Activated B cell treated with CpG ODN at 0.5 μM for 24 hours (primary cell): ENCODE data around the gene PPP4R1. TPM values are rescaled to one million over a fixed set of nuclear protein-coding genes. Genes with fewer than 3 reads are reported as not detected.

Source experiments
- ATAC-seq: fragments of 200-7000 bp; cut with Tn5 transposase; one replicate; pipeline ENCODE4 v1.10.0; 2021; ENCODE audit warnings: low read depth, mild to moderate bottlenecking, moderate library complexity
- CTCF ChIA-PET: fragments of 350-600 bp; sonication (Branson Sonifier 250); formaldehyde crosslinking; loops from one replicate; lab custom pipeline; 2021; ENCODE audit warnings: antibody characterized with exemption; lab: Charles Lee
- POLR2A ChIA-PET: fragments of 350-600 bp; sonication (Branson Sonifier 250); formaldehyde crosslinking; loops from one replicate; lab custom pipeline; 2021; ENCODE audit warnings: antibody characterized with exemption; lab: Charles Lee
- DNase-seq: peaks from one replicate; pipeline ENCODE4 v3.0.0; 2022
- H3K27ac Mint-ChIP-seq: one replicate; pipeline ENCODE4 v1.8.0; 2020; ENCODE audit warnings: mixed read lengths
- H3K27me3 Mint-ChIP-seq: one replicate; pipeline ENCODE4 v1.8.0; 2021; ENCODE audit warnings: mixed read lengths
- H3K36me3 Mint-ChIP-seq: one replicate; pipeline ENCODE4 v1.8.0; 2021; ENCODE audit warnings: low read depth, mixed read lengths
- H3K4me1 Mint-ChIP-seq: one replicate; pipeline ENCODE4 v1.8.0; 2021; ENCODE audit warnings: mixed read lengths
- H3K4me3 Mint-ChIP-seq: one replicate; pipeline ENCODE4 v1.8.0; 2020; ENCODE audit warnings: mild to moderate bottlenecking, mixed read lengths
- H3K9me3 Mint-ChIP-seq: one replicate; pipeline ENCODE4 v1.8.0; 2020; ENCODE audit warnings: mixed read lengths
- CTCF ChIP-seq: fragments of 200-600 bp; IDR thresholded peaks from one replicate; pipeline ENCODE4 v1.8.0; 2022; ENCODE audit warnings: antibody characterized with exemption, mild to moderate bottlenecking
- intact Hi-C: fragments of 100-400 bp; cut with micrococcal nuclease; formaldehyde crosslinking; loops from one replicate; pipeline ENCODE4 v1.15.1; 2024
- total RNA-seq: library from RNA; stranded (reverse); gene quantifications from 2 replicates; pipeline ENCODE4 v1.2.3, GENCODE V29; 2022

Gene PPP4R1
- total RNA-seq, 1 donor from 2014 or later, result 51.3 TPM

DNA sequence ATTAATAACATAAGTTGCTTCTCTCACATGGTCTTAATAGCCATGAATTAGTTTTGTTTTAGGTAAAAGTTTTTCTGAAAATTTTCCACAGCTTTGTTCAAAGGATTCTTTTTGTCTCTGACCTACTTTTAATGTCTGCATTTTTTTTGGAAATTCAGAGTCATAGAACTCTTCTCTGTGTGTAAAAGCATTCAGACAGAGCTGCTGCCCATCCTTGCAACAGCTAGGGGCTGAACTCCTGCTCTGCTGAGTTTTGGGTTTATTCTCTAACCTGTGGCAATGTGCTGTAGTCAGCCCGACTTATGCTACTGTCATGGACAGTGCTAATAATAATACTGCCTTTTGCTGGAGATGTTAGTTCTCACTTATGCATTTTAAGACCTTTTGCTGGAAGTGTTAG, 95.0 kb downstream of the PPP4R1 start:
- Mint-ChIP-seq H3K4me1 (peaks cover 5% of the 10 kb centered on the region), H3K36me3 (peaks cover 46% of the 10 kb centered on the region), H3K27ac (no peak overlapping the region), H3K27me3 (no peaks in the 10 kb centered on the region), H3K9me3 (no peaks in the 10 kb centered on the region), H3K4me3 (no peak overlapping the region)
- ATAC-seq, result no peak
- ChIA-PET POLR2A (no interaction called here), CTCF (no interaction called here)
- DNase-seq, result no peak
- no peak for TF ChIP-seq CTCF
- intact Hi-C loops, result loop anchor here (5.0 kb wide), 2 partner anchors 307 to 372 kb away; no protein-coding TSS in a partner anchor

DNA sequence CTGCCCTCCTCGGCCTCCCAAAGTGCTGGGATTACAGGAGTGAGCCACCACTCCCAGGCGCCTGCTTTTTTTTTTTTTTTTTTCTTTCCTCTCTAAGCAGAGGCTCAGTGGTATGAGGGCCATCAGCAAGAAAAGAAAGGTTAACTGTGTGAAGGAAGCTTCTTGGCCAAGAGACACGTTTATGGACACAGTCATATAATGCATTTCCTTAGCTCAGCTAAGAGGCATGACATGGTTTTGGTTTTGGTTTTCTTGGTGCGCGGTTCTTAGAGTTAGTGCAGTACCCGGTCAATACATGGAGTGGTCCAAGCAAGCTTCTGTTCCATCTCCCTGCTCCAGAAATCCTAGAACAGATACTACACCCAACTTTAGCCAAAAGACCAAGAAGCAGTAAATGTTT, 96.5 kb downstream of the PPP4R1 start:
- no peak overlapping the region for H3K27ac Mint-ChIP-seq
- no peaks in the 10 kb centered on the region for H3K9me3 Mint-ChIP-seq
- TF ChIP-seq CTCF, result no peak
- peaks cover 48% of the 10 kb centered on the region for H3K36me3 Mint-ChIP-seq
- intact Hi-C loops, result loop anchor here (2.0 to 5.0 kb wide), 3 partner anchors 306 to 529 kb away; no protein-coding TSS in a partner anchor
- ChIA-PET CTCF (interaction anchor here (0.7 to 2.7 kb wide), 4 partner anchors 444 to 864 kb away, joined by 3 to 14 read pairs (median 3); no protein-coding TSS in a partner anchor), POLR2A (no interaction called here)
- H3K4me3 Mint-ChIP-seq, result no peak overlapping the region
- DNase-seq, result no peak
- no peaks in the 10 kb centered on the region for H3K27me3 Mint-ChIP-seq
- H3K4me1 Mint-ChIP-seq, result peaks cover 5% of the 10 kb centered on the region
- ATAC-seq, result no peak

DNA sequence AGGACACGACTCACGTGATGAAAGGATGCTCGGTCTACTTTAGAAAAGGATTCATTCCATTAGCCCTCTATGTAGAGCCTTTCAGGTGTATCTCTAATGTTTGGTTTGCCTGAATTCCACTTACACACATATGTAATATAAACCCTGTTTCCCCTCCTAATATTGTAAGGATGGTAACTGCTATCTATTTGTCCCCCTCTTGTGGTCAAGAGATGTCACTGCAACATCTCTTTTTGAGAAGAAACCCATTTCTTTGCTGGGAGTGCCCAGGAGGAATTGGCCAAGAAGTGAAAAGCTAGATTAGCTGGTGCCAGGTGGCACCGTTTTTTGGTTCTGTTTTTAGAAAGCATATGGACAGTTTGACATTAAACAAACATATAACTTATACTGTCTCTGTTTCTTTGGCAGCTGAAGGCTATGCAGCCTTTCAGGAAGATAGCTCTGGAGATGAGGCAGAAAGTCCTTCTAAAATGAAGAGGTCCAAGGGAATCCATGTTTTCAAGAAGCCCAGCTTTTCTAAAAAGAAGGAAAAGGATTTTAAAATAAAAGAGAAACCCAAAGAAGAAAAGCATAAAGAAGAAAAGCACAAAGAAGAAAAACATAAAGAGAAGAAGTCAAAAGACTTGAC, 97.8 kb downstream of the PPP4R1 start:
- ChIA-PET CTCF (interaction anchor here (0.6 to 2.7 kb wide), 15 partner anchors 10 to 862 kb away, joined by 3 to 16 read pairs (median 4); partner anchors contain the start of gene ANKRD12), POLR2A (no interaction called here)
- Mint-ChIP-seq H3K27ac (no peak overlapping the region), H3K27me3 (no peaks in the 10 kb centered on the region), H3K9me3 (no peaks in the 10 kb centered on the region), H3K36me3 (peaks cover 38% of the 10 kb centered on the region), H3K4me3 (no peak overlapping the region), H3K4me1 (peaks cover 5% of the 10 kb centered on the region)
- intact Hi-C loops, result loop anchor here (1.0 to 5.0 kb wide), 5 partner anchors 304 to 862 kb away; no protein-coding TSS in a partner anchor
- ATAC-seq (peak; percentile 64), DNase-seq (no peak)
- peak; percentile 89 for TF ChIP-seq CTCF

- no peak overlapping the region for H3K27ac Mint-ChIP-seq
- intact Hi-C loops, result no loop called here
- ATAC-seq (no peak), DNase-seq (no peak)
- H3K4me1 Mint-ChIP-seq, result peaks cover 3% of the 10 kb centered on the region
- H3K9me3 Mint-ChIP-seq, result no peaks in the 10 kb centered on the region
- ChIA-PET POLR2A (no interaction called here), CTCF (no interaction called here)
- peaks cover 33% of the 10 kb centered on the region for H3K36me3 Mint-ChIP-seq
- no peak overlapping the region for H3K4me3 Mint-ChIP-seq
- no peak for TF ChIP-seq CTCF
- no peaks in the 10 kb centered on the region for H3K27me3 Mint-ChIP-seq
These were observed 100.3 kb downstream of the PPP4R1 start for GRCh38 chr18:9513971-9514512.

- H3K27ac Mint-ChIP-seq, result no peak overlapping the region
- ATAC-seq, result no peak
- intact Hi-C loops, result no loop called here
- CTCF ChIA-PET, result no interaction called here
- POLR2A ChIA-PET, result no interaction called here
- no peak for DNase-seq
- H3K36me3 Mint-ChIP-seq, result peaks cover 6% of the 10 kb centered on the region
- no peaks in the 10 kb centered on the region for H3K27me3 Mint-ChIP-seq
- H3K4me1 Mint-ChIP-seq, result peaks cover 18% of the 10 kb centered on the region
- H3K4me3 Mint-ChIP-seq, result no peak overlapping the region
- TF ChIP-seq CTCF, result no peak
- H3K9me3 Mint-ChIP-seq, result no peaks in the 10 kb centered on the region
These were observed 105.8 kb downstream of the PPP4R1 start for GRCh38 chr18:9508446-9509025.
